Measurements from ENCODE around the gene BMX. TPM values are rescaled to one million over a fixed set of nuclear protein-coding genes. Genes with fewer than 3 reads are reported as not detected.

BMX gene
- total RNA-seq, 2 donors from 2014 or later = not detected

DNA sequence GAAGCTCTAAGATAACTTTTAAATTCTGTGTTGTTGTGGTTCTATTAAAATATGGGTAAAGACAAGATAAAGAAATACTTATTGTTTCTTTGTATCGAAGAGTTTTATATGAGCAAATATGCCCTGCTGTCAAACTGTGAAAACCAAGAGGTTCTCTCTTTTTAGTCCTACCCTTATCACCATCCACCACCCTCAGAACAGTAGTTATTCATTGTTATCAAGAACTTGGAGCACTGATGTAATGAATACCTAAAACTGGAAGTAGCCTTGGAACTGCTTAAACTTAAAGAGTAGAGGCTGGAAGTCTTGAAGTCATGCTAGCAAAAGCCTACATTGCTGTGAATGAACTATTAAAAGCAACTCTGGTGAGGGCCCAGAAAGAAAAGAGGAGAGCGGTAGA is 16.7 kb upstream of the BMX start:
- H3K27ac ChIP-seq (ENCODE audit: low read depth, low read length) = no peak overlapping the region
- Mint-ChIP-seq H3K27ac (no peak overlapping the region), H3K27me3 (ENCODE audit: insufficient read depth) (no peaks in the 10 kb centered on the region), H3K36me3 (ENCODE audit: low read depth) (peaks cover 27% of the 10 kb centered on the region), H3K4me3 (no peak overlapping the region), H3K4me1 (no peaks in the 10 kb centered on the region), H3K9me3 (no peaks in the 10 kb centered on the region)
- no peaks in the 10 kb centered on the region for H3K27me3 ChIP-seq (ENCODE audit: control insufficient read depth, insufficient read depth, low read length, poor library complexity, severe bottlenecking)
- H3K4me1 ChIP-seq (ENCODE audit: control insufficient read depth, insufficient read depth, low read length) = no peaks in the 10 kb centered on the region
- no peaks in the 10 kb centered on the region for H3K9me3 ChIP-seq (ENCODE audit: control insufficient read depth, low read length)
- TF ChIP-seq, protein P1, sequence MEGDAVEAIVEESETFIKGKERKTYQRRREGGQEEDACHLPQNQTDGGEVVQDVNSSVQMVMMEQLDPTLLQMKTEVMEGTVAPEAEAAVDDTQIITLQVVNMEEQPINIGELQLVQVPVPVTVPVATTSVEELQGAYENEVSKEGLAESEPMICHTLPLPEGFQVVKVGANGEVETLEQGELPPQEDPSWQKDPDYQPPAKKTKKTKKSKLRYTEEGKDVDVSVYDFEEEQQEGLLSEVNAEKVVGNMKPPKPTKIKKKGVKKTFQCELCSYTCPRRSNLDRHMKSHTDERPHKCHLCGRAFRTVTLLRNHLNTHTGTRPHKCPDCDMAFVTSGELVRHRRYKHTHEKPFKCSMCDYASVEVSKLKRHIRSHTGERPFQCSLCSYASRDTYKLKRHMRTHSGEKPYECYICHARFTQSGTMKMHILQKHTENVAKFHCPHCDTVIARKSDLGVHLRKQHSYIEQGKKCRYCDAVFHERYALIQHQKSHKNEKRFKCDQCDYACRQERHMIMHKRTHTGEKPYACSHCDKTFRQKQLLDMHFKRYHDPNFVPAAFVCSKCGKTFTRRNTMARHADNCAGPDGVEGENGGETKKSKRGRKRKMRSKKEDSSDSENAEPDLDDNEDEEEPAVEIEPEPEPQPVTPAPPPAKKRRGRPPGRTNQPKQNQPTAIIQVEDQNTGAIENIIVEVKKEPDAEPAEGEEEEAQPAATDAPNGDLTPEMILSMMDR (conservative IDR thresholded peaks at IDR 0.05) = no peak
- H3K9ac ChIP-seq (ENCODE audit: extremely low read depth, low read length, poor library complexity, severe bottlenecking) = no peak overlapping the region
- H3K36me3 ChIP-seq (ENCODE audit: control insufficient read depth, insufficient read depth, low read length) = no peaks in the 10 kb centered on the region
- 100% methylated on average over 1 of the region's 2 CpGs; no CpG with 5 or more reads in 1 of the 2 experiments for WGBS, 2 experiments (ENCODE audit: insufficient coverage in 1 of 2, insufficient read length in 1 of 2)
- H3K4me3 ChIP-seq (ENCODE audit: low read length) = no peak overlapping the region
- DNase-seq = no peak

DNA sequence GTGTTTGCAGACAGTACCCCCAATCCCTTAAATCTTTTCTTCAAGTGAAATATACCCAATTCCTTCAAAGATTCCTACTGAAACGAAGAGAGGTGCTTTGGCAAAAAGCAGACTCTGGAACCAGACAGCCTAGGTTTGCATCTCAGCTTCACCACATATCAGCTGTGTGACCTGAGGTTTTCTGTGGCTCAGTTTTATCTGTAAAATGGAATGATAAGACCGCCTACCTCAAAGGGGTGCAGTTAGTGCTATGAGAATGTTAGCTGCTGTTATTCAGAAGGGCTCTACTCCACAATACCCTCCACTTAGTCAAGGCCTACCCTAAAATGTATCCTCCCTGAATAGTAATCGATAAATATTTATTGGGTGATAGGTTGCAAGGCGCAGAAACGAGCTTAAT is 8.1 kb upstream of the BMX start:
- H3K9ac ChIP-seq (ENCODE audit: extremely low read depth, low read length, poor library complexity, severe bottlenecking) = peak overlapping the region; percentile 78
- peaks cover 17% of the 10 kb centered on the region for H3K36me3 Mint-ChIP-seq (ENCODE audit: low read depth)
- no peaks in the 10 kb centered on the region for H3K4me1 ChIP-seq (ENCODE audit: control insufficient read depth, insufficient read depth, low read length)
- H3K27me3 ChIP-seq (ENCODE audit: control insufficient read depth, insufficient read depth, low read length, poor library complexity, severe bottlenecking) = no peaks in the 10 kb centered on the region
- H3K4me1 Mint-ChIP-seq = peaks cover 15% of the 10 kb centered on the region
- no peaks in the 10 kb centered on the region for H3K9me3 ChIP-seq (ENCODE audit: control insufficient read depth, low read length)
- H3K27ac ChIP-seq (ENCODE audit: low read depth, low read length) = no peak overlapping the region
- H3K9me3 Mint-ChIP-seq = no peaks in the 10 kb centered on the region
- no peaks in the 10 kb centered on the region for H3K27me3 Mint-ChIP-seq (ENCODE audit: insufficient read depth)
- TF ChIP-seq, protein P1 (conservative IDR thresholded peaks at IDR 0.05) = no peak
- no peak for DNase-seq
- H3K27ac Mint-ChIP-seq = peak overlapping the region; percentile 98
- H3K4me3 Mint-ChIP-seq = peak overlapping the region; percentile 74
- H3K4me3 ChIP-seq (ENCODE audit: low read length) = peak overlapping the region; percentile 89
- peaks cover 4% of the 10 kb centered on the region for H3K36me3 ChIP-seq (ENCODE audit: control insufficient read depth, insufficient read depth, low read length)
- WGBS, 2 experiments (ENCODE audit: insufficient coverage in 1 of 2, insufficient read length in 1 of 2) = 63% methylated on average over 4 of the region's 5 CpGs; no CpG with 5 or more reads in 1 of the 2 experiments

DNA sequence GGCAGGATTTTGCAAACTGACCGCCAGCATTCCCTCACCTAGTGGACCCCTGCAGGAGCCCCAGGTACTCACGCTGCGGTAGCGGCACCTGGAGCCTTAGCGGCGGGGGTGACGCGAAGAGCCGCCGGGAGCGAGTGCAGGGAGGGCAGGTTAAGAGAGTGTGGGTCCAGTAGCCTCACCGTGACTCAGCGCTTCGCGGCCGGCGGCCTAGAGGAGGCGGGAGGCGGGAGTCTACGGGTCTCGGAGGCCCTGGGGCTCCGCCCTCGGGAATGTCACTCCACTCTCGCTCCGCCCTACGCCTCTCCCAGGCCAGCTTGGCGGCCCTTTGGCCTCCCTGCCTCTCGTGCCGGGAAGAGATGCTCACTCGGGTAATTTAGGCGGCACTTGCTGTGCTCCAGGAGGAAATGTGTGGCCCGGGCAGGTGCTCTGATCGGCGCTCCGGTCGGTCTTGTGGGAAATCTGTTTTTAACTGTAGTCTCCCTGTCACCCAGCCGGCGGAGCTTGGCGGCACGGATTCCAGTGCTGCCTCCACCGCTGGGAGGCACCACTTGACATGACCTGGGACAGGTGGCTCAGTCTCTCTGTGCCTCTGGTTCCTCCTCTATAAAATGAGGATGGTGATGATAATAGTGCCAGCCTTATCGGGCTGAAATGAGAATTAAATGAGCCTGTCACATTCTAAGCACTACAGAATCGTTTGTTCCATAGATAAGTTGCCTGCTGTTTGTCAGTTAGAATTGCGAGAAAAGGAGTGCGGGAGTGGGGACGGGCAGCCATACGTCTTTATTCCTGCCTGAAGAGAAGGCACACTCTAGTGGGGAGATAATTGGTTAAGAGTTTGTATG is 7.3 kb upstream of the BMX start, which contains the start of gene PIR:
Gene PIR (minus strand): TSS at position 216 of the 845 bp plus-strand sequence. CDS start 2,076 bp downstream, outside the sequence.
- Histone ChIP-seq H3K9ac (ENCODE audit: extremely low read depth, low read length, poor library complexity, severe bottlenecking) (peak within 1 kb of the TSS; percentile 78), H3K36me3 (ENCODE audit: control insufficient read depth, insufficient read depth, low read length) (peaks cover 4% of the 10 kb centered on the region), H3K4me3 (ENCODE audit: low read length) (peak within 1 kb of the TSS; percentile 89), H3K9me3 (ENCODE audit: control insufficient read depth, low read length) (no peaks in the 10 kb centered on the region), H3K4me1 (ENCODE audit: control insufficient read depth, insufficient read depth, low read length) (no peaks in the 10 kb centered on the region), H3K27me3 (ENCODE audit: control insufficient read depth, insufficient read depth, low read length, poor library complexity, severe bottlenecking) (no peaks in the 10 kb centered on the region), H3K27ac (ENCODE audit: low read depth, low read length) (peak within 1 kb of the TSS; percentile 61)
- Mint-ChIP-seq H3K9me3 (no peaks in the 10 kb centered on the region), H3K27ac (peak within 1 kb of the TSS; percentile 98), H3K4me1 (peaks cover 15% of the 10 kb centered on the region), H3K36me3 (ENCODE audit: low read depth) (peaks cover 14% of the 10 kb centered on the region), H3K4me3 (peak within 1 kb of the TSS; percentile 74), H3K27me3 (ENCODE audit: insufficient read depth) (no peaks in the 10 kb centered on the region)
- TF ChIP-seq, protein P1 (conservative IDR thresholded peaks at IDR 0.05) = peak; percentile 80
- 8% methylated on average over 46 of the region's 47 CpGs; no CpG with 5 or more reads in 1 of the 2 experiments for WGBS, 2 experiments (ENCODE audit: insufficient coverage in 1 of 2, insufficient read length in 1 of 2)
- peak; percentile 99 for DNase-seq
